GM18873 (cell line): ENCODE measurements around the gene TMEM184A.

ENCODE experiments used
- ATAC-seq: cut with Tn5 transposase; IDR thresholded peaks from one replicate; pipeline ENCODE4 v1.9.1; 2021; ENCODE audit warnings: mild to moderate bottlenecking, moderate library complexity, moderate number of reproducible peaks; ENCODE audit not compliant: unreplicated experiment, low FRiP score

TMEM184A gene

DNA sequence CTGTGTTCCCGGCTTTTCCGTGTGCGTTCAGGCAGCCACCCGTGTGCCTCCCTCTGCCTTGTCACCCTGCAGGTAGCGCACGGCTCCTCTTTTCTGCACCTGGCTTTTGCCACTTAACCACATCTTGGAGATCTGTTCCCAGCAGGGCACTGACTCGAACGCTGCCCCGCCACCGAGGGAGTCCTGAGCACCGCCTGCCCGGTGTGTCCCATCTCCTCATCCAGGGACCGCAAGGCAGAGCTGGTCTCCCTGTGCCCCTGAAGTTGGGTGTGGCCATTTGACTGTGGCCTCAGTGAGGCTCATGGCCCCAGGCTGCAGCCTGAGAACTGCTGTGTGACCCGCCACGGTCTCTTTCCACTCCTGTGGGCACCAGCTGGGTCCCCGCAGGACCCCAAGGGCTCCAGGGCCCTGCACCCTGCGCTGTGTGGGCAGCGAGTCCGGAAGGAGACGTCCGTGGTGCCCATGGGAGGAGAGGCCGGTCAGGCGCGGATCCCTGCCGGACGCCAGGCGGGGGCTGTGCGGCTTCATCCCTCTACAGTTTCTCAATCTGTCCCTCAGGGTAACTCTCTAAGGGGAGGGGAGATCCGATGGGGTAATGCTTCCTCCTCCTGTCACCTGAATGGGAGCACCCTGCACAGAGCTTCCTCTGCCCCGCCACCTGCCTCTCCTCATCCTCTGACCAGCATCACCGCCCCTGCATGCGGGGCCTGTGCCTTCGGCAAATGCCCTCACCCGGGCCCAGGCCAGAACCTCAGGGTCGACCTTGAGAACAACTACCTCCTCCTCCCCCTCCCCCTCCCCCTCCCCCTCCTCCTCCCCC lies 50.1 kb downstream of the TMEM184A start:
- ATAC-seq = no peak

DNA sequence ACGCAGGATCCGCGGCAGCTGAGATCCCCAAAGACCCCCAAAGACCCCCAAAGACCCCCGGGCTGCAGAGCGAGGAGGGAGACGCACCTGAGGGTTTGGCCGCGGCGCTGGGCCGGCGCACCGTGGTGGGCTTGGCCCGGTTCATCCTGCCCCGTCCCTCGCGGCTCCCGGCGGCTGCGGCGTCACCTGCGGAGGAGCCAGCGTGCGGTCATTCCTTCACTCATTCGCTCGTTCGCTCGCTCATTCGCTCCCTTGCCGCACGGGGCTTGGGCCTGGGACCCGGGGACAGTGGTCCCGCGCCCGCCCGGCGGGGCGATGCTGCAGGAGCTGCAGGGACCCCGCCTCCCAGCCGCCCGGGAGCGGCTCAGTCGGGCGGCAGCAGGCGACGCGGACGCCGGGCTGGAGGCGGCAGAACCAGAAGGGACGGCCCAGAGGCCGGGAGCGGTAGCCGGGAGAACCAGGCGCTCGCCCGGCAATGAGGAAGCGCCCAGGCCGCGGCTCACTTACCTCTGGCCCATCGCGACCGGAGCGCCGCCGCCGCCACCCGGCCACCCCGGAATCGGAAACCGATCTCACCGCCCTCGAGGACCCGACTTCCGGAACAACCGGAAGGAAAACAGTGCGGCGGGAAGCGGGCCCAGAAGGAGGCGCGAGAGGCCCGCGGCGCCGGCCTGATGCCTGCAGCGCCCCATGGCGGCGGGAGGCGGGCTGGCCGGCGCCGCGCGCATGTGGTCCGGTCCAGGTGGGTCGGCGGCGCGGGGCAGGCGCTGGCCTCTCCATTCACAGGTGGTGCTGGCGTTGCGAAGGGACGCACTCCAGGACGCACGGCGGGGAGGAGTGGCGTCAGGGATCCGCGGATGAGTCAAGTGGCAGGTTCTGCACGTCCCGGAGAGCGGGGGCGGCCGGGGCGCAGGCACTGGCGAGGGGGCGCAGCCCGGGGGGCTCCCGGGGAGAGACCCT lies 51.9 kb downstream of the TMEM184A start, which contains the start of gene INTS1:
TSS of gene INTS1 (minus strand) at position 574 of the 960 bp plus-strand sequence. CDS start at position 145, 429 bp downstream.
- peak; percentile 59 for ATAC-seq

DNA sequence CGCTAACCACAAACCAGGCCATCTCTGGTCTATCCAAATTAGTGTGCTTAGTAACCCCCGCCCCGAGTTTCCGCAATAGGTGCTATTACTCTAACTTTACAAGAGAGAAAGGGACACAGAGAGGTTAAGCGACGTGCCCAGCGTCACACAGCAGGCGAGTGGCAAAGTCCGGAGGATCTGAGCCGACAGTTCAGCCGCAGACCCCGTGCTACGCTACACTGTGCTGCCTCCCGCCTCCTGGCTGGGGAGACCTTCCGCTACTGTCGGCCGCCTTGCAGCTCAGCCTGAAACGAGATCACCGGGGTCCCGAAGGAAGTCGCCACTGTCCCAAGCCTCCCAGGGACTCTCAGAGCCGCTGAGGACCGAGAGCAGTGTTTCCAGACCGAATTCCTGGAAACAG lies 52.6 kb downstream of the TMEM184A start:
- ATAC-seq = no peak

DNA sequence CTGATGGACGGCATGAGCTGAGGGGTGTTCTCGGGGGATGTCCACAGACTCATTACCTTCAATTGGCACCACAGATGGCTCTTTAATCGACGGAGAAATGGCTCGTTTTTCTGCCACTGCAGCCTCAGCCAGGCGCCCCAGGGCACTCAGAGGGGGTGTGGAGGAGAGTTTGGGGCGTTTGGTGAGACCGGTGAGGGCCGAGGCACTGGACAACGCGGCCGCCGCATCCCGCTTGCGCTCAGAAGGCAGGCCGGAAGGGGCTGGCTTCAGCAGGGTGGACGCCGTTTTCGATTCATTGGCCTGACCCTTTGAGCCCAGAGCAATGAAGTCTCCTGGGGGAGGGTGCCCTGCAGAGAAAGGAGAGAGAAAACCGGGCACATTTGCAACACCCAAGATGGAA lies 53.2 kb downstream of the TMEM184A start:
- no peak for ATAC-seq

DNA sequence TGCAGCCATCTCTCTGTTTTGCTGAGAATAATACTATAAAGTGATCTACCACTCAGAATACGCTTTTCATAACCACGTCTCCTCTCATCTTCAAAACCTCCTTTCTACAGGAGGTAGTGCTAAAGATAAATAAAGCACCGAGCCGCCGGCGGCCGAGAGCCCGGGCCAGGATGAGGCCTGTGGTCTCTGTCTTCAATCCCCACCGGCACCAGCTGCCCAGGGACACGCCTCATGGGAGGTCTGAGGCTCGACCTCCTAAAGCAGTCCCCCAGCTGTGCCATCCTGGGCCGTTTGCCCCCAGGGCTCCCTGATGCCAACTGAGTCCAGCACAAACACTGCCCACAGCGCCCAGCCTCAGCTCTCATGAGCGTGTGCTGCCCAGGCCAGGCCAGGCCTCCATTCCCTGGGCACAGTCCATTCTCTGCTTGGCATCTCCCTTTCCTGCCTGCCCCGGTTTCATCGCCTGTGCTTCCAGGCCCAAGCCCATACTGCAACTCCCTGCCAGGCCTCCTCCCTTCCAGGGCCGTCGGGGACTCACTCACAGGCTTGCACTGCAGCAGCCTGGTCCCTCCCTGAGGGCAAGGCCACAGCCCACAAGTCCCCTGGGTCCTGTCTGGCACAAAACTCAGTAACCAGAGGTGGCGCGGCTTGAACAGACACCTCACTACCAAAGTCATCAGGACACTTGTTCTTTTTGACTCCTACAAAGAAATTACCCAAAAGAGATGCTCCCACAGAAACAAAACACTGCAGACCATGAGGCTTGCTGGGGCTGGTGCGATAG lies 54.3 kb downstream of the TMEM184A start:
- no peak for ATAC-seq

DNA sequence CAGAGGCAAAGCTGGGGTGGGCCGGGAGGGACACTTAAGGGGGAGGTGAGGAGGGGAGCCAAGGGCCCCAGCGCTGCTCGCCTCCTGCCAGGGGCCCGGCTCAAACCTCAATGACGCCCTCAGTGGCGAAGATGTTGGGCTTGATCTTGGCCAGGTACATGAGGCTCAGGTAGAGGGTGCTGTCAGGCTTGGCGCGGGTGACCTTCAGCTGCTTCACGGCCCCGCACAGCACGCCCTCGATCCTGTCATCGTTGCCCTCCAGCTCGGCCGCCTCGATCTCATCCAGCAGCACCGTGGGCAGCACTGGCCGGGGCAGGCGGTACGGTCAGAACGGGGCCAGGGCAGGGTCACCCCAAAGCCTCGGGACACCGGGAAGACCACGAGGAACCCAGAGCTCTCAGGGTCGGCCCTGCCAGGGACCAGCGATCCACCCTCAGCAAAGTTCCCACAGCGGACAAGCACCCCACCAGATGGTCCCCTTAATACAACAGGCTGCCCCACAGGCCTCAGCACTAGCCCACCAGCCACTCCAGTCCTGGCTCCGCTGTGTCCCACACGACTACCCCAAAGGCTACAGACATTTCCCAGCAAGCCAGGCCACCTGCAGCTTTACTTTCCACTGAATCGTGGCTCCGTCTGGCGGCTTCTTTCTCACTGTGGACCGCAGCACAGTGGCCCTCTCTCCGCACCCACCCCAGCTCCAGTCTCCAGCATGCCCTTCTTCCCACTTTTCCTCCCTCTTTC lies 55.8 kb downstream of the TMEM184A start:
- no peak for ATAC-seq

DNA sequence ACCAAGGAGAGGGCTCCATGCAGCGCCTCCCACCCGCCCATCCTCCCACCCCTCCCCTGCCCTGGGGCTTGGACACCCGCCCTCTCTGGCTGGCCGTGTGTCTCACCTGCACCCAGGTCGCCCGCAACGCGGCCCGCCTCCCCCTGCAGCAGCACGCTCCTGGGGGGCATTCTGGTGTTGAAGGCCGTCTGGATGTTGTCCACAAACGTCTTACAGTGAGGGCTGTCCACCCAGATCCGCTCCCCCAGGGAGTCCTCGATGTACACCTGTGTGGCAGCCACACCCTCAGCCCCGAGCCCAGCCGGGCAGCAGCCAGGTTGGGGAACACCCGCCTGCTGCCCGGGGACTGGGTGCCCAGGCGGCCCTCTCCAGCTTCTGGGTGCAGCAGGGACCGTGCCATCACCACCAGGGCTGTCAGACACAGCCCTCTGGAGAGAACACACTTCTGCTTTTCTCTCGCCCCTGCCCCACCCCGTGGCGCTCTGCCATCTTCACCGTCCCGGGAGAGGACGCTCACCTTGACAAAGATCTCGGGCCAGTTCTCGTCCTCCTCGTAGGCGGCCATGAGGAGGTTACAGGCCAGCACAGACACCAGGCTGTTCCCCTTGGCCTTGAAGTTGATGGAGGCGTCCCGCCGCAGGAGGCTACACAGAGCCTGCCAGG lies 56.5 kb downstream of the TMEM184A start:
- no peak for ATAC-seq

DNA sequence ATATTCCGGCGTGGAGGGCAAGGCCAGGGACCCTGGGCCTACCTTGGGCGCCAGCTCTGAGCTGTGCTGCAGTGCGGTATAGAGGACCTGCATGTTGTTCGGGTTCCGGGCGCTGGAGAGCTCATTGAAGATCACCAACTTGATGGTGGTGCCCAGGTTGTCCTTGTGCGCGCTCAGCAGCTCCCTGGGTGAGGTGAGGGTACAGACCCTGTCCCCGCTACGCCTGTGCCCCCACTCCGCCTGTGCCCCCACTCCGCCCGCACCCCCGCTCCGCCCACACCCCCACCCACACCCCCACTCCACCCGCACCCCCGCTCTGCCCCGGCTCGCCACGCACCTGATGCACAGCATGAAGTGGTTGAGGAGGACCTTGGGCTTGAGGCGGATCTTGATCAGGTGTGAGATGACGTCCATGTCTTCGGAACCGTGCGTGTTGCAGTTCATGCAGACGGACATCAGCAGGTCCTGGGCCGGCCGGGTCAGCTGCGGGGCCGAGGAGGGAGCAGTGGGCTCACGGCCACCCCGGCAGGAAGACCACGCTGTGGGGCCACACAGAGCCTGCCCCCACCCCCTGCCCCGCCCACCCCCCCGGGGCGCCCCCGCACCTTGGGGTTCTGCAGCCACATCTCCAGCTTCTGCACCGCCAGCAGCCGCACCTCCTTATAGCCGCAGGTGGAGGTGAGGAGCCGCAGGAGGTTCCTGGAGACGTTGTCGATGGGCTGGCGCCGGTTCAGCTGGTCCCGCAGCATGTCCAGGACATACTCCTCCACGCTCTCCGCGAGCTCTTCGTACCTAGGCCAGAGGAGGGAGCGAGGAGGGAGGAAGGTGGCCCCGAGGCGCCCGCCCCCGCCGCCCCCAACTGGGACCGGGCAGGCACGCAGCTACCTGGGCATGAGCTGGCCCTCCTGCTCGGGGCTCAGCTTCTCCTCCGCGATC lies 57.4 kb downstream of the TMEM184A start:
- ATAC-seq = no peak

DNA sequence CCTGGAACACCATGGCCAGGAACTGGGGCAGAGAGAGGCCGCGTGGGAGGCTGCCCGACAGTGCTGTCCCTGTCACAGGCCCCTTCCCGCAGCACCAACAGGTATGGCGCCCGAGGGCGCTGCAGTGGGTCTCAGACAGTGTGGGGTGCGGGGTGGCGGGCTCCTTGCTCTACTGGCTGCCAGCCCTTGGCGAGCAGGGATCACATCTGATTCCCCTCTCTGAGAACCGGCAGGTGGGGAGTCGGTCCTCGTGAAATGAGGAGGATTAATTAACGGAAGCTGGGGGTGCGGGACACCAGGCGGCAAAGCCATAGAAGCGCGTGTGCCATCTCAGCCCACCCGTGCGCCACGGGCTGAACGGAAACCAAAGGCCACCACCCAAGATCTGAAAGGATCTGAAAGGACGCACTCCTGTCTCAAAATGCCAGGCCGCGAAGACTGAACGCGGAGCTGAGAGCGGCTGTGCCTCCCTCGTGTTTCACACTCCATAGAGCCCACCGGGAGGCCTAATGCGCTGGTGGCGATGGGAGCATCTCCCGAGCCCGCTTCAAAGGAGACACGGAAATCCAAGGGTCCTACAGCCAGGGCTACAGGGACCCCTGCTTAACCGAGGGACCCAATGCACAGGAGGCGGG lies 58.6 kb downstream of the TMEM184A start:
- ATAC-seq = no peak

DNA sequence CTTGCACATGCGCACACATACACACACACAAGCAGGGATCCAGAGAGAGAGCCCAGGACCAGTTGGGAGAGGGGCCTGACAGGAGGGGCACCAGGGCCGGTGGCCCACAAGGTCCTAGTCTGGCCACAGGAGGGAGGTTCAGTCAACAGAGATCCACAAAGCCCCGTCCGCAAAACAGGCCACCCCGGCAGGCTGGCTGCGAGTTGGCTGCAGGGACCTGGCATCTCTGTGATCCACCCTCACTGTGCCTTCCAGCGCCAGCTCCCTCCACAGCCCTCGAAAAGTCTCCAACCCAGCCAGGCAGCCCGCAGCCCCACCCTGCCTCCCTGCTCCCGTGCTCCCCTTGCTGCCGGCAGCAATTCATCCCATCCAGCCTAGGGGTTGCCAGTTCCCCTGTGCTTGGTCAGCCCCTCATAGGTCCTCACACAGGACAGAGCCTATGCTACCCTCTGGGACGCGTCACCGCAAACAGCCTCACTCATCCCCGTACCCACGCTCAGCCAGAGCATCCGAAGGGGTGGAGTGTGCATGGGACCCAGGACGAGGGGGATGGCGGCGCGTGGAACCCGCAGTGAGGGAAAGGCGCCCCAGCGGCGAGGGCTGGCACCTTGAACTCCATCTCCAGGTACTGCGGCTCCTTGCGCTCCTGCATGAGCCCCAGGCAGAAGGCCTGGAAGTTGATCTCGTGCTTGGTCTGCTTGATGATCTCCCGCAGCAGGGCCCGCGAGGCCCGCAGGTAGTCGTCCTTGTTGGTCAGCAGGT lies 59.3 kb downstream of the TMEM184A start:
- ATAC-seq = no peak

DNA sequence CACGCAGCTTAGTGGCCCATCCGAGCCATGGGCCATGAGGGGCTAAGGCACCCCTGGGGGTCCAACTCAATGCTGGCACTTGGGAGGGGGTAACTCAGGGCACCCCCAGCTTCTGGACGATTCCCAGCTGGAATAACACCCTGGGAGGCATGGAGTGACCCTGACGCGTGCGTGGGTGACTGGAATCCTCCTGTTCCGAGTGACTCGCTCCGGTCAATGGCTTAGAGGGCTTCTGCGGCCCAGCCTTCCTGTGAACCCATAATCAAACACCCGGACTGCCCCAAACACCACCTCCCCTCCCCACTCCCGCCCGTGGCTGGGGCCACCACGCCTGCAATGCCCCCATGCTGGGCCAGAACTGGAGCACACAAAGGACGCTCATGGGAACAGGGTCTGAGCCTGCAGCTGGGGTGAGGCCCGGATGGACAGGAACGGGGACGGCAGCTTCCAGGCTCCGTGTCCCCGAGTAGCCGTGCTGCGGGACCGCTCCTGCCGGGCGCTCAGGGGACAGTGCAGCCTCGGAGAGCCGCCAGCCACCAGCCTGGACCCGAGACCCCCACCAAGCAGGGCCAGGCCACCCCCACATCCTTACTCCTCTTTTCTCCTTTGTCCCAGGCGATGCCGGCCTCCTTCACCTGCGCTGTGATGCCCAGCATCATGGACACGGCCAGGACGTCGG lies 60.3 kb downstream of the TMEM184A start:
- no peak for ATAC-seq

DNA sequence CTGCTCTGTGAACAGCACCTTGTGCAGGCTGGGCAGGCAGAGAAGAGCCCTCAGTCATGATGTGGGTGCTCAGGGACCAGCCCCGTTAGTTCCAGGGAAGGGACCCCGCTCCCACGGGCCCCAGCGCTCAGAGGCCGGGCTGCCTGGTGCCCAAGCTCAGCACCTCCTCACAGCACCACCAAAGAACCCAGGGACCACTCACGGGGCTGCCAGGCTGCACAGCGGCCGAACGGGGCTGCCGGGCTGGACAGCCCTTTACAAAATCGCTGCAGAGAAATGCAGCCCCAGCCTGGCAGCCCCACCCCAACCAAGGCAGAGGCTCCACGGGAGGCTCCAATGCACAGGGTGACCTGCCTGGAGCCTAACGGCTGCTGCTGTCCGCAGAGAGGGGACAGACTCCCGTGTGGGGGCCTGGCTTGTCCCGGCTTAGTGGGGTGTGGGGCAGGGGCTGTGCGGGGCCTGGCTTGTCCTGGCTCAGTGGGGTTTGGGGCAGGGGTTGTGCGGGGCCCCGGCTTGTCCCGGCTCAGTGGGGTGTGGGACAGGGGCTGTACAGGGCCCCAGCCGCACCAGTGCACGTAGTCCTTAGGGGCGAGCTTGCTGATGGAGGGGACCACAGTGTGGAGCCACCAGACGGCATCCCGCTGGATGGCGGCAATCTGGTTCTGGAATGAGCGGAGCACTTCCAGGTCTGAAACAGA lies 61.0 kb downstream of the TMEM184A start:
- ATAC-seq = no peak

DNA sequence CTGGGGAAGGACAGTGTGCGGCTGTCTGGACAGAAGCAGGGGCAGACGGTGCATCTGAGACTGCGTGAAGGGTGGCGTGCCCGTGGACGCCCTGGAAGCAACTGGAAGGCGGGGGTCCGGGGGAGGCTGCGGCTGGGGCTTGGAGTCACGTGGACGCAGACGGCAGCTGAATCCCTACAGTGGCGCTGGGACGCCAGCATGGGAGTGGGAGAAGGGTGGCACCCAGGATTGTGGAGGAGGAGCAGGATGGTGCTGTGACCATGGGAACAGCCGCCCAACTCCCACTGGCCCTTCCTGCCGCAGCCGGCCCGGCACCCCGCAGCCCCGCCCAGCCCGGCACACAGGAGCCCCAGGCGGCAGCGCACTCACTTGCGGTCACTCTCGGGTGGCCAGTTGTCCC lies 61.6 kb downstream of the TMEM184A start:
- ATAC-seq = no peak

DNA sequence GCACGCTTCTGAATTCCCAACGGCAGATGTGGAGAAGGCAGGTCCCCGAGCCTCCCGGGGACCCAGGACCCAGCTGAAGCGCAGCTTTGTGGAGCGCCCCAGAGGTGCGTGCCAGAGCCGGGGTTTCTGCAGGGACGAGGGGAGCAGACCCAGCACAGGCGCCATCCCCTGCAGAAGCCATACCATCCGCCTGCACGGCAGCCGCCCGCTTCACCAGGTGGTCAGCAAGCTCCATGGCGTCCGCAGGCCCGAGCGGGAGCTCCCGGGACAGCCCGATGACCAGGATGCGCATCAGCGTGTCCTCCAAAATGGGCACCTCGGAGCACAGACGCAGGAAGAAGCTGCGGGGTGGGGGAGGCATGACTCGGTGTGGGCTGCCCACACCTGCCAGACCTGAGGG lies 62.4 kb downstream of the TMEM184A start:
- no peak for ATAC-seq

DNA sequence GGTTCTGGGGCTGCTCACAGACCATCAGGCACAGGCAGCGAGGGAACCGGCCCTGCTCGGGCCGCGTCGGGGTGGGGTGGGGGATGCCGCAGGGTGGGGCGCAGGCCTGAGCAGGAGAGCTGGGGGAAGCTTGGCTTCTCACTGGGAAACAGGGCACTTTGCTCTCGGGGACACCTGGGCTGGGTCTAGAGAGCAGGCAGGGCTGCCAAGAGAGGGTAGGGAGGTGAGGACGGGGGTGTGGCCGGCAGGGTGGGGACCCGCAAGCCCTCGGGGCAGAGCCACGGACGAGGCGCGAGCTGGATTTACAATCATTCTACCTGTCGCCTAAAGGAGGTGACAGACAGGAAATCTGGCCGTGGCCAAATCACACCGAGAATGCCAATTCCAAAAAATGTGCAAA lies 62.9 kb downstream of the TMEM184A start:
- ATAC-seq = no peak

DNA sequence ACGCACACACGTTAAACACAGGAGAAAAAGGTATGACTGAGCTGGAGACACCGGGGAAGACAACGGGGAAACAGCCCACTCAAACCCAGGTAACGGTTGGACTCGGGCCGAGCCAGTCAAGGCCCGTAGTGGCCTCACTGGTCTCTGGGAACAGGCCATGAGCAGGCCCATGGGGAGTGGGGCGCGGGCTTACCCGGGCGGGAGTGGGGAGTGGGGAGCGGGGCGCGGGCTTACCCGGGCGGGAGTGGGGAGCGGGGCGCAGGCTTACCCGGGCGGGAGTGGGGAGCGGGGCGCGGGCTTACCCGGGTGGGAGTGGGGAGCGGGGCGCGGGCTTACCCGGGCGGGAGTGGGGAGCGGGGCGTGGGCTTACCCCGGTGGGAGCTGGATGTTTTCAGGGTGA lies 63.4 kb downstream of the TMEM184A start:
- ATAC-seq = no peak
